Glomerular visceral epithelial cell (primary cell): ENCODE measurements around the gene PRDM7.
"Not testable (repeated sequence)": the region's sequence is repeated elsewhere in the genome, so short reads cannot be mapped to it uniquely, and the experiment has no call there.

Source experiments
- DNase-seq: peaks from one replicate; pipeline ENCODE4 v3.0.0-alpha.2; 2016; ENCODE audit errors: extremely low spot score

PRDM7 gene

DNA sequence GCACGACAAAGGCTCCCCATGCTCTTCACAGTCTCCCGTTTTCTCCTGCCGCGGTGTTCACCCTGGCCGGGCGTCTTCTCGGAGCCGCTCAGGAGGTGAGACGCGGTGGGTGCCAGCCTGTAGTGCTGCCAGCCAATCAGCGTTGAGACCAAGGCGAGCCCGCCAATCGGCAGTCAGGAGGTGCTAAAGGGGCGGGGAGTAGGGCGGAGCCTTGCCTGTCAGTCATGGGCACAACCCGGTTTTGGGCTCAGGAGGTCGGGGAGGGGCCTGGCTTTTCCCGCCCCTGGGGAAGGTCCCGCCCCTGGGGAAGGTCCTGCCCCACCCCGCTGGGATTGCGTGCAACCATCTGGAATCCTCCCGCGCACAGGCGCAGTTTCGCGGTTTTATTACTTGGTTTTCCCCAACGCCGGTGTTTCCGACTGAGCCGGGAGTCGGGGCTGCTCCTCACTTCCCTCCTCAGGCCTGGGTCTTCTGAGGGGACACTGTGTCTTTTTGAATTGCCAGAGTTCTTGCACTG lies at the start of gene PRDM7:
TSS of gene PRDM7 (minus strand) at position 92 of the 517 bp plus-strand sequence. CDS start 1,421 bp downstream, outside the sequence.
- peak; percentile 91 for DNase-seq

DNA sequence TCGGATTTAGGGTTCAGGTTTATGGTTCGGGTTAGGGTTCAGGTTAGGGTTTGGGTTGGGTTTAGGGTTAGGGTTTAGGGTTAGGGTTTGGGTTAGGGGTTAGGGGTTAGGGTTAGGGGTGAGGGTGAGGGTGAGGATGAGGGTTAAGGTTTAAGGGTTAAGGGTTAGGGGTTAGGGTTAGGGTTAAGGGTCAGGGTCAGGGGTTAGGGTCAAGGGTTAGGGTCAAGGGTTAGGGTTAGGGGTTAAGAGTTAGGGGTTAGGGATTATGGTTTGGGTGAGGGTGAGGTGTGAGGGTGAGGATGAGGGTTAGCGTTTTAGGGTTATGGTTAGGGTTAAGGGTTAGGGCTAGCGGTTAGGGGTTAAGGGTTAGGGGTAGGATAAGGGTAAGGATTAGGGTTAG lies 44.7 kb upstream of the PRDM7 start:
- not testable (repeated sequence) for DNase-seq

DNA sequence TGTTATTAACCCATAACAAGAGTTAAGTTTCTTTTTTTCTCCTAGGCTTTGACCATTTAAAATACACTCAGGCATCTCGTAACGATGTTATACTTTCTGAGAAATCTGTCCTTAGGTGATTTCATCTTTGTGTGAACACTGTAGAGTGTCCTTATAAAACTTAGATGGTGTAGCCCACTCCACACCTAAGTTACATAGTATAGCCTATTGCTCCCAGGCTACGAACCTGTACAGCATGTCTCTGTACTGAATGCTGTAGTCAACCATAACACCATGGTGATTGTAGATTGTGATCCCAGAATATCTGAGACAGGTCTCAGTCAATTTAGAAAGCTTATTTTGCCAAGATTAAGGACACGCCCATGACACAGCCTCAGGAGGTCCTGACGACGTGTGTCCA lies 30.5 kb upstream of the PRDM7 start:
- DNase-seq: not testable (repeated sequence)

DNA sequence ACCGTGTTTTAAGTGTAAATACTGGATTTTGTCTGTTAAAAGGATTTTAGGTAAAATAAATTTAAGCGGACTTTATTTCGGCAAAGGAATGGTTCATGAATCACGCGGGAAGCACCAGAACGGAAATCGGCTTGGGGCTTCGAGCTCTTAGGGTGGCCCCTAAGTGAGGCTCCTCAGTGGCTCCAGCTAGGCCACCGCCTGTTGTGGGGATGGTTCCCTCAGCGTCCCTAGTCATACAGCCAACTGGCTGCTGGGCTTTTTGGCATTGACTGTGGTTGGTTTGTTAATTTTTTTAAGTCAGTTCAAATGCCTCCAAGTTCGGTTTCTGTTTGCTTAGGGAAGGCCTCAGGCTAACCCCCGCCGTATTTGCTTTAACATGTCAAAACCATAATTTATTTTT lies 29.9 kb upstream of the PRDM7 start:
- DNase-seq: not testable (repeated sequence)

DNA sequence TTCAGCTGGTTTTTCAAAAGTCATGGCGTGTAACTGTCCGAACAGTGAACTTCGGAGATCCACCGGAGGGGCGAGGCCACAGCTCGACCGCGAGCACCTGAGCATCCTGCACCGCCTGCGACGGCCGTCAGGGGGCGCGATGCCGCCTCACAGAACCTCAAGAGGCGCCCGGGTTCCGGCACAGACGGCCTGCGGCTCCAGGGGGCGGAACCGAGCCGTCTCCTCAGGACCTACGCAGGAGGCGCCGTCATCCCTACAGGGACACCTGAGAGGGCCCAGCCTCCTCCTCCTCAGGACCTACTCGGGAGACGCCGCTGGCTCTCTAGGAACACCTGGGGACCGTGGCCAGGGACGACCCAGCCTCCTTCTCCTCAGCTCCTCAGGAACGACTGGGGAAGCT lies 29.1 kb upstream of the PRDM7 start:
- peak; percentile 16 for DNase-seq

DNA sequence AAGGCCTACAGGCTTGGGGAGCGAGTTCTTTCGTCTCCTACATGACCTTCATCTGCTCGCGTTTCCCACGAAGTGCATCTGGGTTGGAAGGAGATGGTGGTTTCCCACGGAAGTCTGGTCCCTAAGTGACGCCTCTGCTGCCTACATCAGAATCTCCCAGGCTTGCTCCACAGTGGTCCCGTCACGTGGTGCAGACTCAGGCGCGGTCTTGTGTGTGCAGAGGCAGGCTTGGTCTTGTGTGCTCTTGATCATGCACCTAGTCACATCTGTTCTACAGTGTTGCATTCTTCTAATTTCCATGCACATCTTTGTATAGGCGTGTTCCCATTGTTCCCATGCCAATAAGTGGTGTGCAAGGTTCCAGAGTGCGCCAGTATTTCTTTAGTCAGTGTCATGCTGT lies 27.6 kb upstream of the PRDM7 start:
- not testable (repeated sequence) for DNase-seq

DNA sequence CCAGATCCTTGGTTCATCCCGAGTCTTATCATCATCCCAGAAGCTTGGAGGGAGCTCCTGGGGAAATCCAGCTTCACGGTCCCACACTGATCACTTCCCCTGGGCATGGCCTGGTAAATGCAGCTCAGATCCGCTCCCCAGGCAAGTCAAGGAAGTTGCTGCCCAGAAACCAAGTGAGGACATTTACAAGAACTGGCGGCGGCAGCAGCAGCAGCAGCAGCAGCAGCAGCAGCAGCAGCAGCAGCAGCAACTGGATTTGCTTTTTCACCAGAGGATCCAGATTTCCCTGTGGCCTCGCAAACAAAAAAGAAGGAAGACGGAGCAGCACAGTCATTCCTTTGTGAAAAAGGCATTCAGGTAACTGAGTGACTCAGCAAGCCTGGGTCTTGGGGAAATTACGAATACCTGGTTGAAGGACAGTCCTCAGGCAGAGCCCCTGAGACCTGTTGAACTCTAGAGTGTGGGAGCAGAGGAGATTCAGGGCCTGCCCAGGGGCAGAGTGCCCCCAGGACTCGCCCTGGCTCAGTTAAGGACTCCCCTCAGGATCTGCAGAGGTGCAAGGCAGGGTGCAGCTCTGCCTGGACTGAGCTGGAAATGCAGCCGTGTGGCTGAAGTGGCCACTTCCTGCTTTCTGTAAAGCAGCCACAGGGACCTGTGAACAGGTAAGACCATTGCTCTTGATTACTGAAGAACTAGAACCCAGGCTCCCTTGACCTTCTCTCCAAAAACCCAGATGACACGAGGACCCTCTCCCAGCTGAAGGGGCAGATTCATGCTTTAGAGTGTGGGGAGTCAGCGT lies 25.2 kb upstream of the PRDM7 start:
- DNase-seq: not testable (repeated sequence)

DNA sequence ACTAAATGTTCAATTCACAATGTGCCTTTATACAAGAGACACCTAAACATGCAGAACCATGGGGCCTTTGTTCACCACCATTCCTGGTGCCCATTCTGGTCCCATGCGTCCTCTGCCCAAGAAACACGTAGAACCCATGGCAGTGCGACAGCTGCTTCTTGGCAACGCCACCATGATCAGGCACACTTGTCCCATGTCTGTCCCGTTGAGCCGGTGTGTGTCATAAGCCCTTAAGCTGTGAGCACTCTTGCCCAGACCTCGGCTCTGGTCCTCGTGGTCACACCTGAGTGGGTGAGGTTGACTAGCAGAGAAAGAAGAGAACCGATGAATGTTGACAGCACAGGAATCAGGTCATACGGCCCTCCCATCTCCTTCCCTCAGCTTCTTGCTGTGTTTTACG lies 24.2 kb upstream of the PRDM7 start:
- not testable (repeated sequence) for DNase-seq

DNA sequence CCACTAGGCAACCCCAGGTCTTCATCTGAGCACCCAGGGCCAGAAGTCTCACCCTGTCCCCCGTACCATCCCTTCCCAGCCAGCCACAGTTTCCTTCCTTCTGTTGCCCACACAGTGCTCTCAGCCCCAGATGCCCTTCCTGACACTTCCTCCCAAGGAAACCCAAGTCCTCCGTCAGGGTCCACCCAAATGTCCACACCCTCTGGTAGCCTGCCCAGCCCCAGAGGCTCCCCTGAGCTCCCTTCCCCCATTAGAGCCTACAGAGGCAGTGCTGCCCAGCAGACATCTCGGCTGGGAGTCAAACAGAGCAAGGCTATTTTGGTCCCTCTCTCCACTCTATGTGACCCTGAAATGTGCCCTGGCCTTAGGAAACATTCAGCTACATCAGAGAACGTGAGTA lies 23.7 kb upstream of the PRDM7 start:
- not testable (repeated sequence) for DNase-seq

DNA sequence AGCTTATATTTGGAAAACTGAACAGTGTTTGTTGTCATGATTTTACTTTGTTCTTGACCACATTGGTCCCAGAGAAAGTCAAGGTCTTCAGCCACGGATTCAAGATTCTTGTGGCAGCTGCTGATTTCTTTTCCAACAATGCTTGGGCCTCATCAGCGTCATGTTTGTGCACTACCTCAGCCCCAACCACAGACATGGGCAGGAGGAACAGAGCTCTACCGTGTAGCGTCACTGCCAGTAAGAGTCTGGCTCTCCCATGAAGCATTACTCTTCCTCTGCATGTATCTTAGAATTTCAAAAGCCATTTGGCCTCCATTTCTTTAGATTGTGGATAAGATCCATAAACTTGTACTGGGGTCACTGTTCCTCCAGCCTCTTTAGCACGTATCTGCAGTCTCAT lies 23.1 kb upstream of the PRDM7 start:
- DNase-seq: not testable (repeated sequence)

DNA sequence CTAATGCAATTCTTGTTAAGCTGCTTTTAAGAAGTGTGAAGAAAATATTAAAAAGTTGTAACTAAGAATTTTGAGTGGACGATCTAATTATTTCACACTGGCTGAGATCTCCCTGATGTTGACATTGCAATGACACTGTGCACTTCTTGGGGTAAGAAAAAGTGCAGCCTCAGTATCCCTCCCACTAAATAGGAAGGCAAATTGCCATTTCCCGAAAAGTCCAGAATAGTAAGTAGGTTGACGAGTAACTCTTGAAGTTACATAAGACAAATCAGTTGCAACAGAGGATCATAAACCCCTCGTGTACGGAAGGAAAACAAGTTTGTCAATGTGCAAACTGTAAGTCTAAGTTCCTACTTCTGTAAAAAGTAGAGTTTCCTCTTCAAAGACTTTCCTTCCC lies 21.8 kb upstream of the PRDM7 start:
- DNase-seq: not testable (repeated sequence)

DNA sequence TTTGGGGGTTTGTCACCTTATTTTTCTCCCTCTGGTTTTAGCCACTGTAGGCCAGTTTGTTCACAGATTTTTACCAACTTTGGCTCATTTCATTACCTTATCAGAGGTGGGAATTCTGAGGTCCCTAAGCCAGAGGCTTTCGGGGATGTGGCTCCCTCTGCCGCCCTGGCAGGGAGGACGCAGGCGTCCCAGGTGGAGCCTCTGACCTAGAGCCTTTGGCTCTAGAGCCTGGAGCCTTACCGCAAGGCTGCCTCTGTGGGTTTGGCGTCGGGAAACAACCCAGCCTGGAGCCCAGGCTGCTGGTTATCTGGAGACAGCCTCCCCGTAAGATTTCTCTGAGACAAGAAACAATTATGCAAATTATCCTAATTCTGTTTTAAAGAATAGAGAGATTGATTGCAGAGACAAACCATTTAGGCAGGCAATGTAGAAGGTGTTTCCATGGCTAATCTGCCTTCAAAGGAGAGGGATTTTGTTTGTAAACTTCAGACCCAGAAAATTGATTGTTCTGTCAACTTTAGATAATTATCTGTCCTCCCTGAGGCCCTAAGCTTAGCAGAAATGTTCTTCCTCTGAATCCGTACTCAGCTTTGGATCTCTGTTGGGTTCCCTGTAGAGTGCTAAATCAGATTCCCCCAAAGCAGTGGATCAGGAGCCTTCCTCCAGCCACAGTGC lies 20.0 kb upstream of the PRDM7 start:
- DNase-seq: not testable (repeated sequence)

DNA sequence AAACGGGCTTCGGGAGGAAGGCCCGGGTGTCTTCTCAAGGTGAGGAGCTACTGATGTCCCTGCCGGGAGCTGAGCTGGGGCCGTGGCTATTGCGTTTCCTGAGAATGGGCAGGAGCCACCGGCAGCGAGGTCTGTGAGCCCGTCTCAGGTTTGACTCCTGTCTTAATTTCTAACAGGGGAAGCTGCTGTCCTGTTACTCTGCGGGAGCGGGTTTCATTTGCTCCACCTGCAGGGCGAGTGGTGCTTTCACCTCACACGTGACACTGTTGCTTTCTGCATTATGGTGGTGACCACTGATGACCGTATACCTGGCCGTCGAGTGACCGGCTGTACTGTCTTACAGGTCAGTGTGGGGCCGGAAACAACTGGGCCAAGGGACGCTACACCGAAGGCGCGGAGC lies 17.7 kb upstream of the PRDM7 start:
- DNase-seq: not testable (repeated sequence)

DNA sequence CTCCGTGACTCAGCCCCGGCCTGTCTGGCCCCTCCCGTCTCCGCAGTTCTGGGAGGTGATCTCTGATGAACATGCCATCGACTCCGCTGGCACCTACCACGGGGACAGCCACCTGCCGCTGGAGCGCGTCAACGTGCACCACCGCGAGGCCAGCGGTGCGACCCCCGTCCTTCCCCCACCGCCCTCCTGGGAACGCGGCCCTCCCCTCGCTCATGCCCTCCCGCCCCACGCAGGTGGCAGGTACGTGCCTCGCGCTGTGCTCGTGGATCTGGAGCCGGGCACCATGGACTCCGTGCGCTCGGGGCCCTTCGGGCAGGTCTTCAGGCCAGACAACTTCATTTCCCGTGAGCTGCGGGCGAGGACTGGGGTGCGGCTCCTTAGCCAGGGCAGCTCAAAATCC lies 17.2 kb upstream of the PRDM7 start:
- not testable (repeated sequence) for DNase-seq

DNA sequence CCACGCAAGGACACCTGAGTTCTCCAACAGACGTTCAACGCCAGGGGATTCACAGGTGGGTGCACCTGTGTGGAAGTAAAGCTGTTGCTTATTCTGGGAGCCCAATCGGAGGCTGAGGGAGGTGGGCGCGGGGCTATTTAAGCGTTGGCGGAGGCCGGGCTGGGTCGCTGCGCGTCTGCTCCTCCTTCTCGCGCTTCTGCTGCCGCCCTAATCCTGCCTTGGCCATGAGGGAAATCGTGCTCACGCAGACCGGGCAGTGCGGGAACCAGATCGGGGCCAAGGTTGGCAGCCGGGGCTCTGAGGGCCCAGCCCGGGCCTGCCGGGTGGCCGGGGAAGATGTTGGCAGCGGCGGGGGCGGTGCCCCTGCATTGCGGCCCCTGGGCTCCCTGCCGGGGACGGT lies 16.7 kb upstream of the PRDM7 start:
- not testable (repeated sequence) for DNase-seq

DNA sequence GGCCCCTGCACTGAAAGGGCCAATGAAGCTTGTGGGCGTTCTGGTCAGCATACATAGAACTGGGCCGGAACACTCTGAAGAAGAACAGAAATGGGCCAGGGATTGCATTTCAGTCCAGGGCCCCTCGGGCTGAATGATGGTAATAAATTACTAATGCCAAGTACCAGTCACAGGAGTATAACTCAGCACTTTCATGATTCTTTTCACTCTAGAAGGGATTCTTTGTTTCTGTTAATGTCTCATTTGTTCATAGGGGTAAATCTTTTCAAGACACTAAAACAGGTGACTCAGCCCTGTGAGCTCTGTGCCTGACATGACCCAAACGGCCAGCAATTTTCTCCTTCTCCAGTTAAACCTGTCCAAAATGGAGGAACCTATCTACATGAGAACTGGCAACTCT lies 15.7 kb upstream of the PRDM7 start:
- DNase-seq: not testable (repeated sequence)

DNA sequence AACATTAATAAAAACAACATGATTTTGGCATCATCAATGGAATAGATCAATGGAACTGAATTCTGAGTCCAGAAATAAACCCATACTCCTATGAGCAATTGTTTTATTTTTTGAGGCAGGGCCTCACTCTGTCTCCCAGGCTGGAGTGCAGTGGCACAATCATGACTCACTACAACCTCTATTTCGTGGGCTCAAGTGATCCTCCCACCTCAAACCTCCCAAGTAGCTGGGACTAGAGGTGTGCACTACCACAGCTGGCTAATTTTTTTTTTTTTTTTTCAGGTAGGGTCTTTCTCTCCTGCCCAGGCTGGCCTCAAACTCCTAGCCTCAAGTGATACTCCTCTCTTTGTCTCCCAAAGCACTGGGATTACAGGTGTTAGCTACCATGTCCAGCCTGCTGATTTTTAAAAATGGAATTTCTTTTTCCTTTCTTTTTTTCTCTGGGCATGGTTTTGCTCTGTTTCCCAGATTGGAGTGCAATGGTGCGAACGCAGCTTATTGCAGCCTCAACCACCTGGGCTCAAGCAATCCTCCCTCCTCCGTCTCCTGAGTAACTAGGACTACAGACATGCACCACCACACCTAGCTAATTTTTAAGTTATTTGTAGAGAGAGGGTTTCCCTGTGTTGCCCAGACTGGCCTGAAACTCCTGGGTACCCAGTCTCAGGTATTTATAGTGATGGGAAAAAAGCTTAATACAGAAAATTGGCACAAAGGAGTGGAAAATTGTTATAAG lies 7.3 kb upstream of the PRDM7 start:
- no peak for DNase-seq

DNA sequence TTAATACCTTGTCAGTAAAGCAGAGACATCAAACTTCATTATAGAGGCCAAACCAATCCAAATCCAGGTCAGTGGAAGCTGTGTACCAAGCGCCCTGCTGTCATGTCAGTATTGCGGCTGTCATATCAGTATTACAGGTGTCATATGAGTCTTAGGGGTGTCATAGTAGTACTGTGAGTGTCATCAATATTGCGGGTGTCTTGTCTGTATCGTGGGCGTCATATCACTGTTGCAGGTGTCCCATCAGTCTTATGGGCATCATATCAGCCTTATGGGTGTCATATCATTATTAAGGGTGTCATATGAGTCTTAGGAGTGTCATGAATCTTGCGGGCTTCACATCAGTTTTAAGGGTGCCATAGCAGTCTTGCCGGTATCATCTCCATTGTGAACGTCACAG lies 6.0 kb upstream of the PRDM7 start:
- no peak for DNase-seq

DNA sequence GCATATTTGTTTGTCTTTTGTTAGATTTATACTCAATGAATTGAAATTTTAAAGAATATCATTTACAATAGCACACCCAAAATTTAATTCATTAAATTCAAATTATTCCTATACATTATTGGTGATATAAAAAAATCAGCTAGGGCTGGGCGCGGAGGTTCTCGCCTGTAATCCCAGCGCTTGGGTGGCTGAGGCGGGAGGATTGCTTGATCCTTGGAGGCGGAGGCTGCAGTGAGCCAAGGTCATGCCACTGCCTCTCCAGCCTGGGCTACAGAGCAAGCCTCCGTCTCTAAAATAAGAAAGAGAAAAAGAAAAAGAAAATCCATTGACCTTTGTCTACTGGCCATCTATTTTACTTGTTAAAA lies 4.5 kb upstream of the PRDM7 start:
- DNase-seq: no peak

DNA sequence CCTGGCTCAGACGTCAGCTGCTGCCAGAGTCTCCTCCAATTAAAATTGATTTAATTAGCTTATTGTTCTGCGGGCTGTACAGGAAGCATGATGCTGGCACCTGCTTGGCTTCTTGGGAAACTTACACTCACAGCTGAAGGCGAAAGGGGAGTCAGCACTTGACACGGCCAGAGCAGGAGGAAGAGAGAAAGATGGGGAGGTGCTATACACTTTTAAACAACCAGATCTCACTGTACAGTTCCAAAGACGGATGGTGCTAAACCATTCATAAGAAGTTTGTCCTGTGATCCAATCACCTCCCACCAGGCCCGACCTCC lies 1.4 kb upstream of the PRDM7 start:
- no peak for DNase-seq

DNA sequence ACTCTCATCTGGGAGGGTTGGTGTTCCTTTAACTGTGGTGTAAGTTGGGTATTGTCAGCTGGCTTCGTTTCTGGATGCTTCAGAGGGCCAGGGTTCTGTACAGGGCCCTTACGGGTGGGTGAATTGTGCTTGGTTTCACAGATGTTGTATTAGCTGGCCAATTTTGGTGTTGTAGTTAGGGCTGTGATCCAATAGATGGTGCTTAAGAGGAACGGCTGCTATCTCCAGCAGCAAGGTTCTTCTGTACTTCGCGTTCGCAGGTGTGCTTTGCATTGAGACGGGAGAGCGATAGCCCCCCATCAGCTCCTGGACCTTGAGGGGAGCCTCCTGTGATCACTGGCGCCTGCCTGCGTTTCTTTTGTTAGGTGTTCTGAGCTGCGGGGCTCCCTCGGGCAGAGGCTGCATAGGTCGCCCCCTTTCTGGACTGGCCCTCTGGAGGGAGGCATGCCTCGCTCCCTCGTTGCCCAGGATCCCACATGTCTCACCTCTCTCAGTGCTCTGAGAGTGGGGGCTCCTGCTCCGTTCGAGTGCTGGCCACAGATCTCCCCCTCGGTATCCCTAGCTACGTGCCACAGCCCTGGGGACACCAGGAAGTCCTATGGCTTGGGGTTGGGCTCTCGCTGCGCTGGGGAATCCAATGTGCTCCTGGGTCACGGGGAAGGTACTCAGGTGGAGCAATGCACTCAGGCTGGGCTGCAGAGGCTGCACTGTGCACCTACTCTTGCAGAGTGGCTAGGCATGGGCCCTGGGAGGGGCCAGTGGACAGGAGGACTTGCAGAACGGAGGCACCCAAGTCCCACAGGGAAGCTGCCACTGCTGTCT lies 837 bp upstream of the PRDM7 start:
- no peak for DNase-seq
